K562 (cell line): ENCODE measurements around the gene CGN. TPM values are rescaled to one million over a fixed set of nuclear protein-coding genes. Genes with fewer than 3 reads are reported as not detected.

Experiments
- EP400 ChIP-seq: fragments of 450-650 bp; IDR thresholded peaks from 2 replicates; pipeline ENCODE4 v1.6.1; 2017; ENCODE audit warnings: antibody characterized with exemption, mild to moderate bottlenecking, moderate library complexity
- FOSL1 ChIP-seq: fragments of 200-800 bp; sonication (Bioruptor generic); conservative IDR thresholded peaks from 2 replicates; pipeline ENCODE4 v1.6.1; 2016; ENCODE audit warnings: missing genetic modification characterization, missing compliant biosample characterization
- GATAD2A ChIP-seq: fragments of 450-650 bp; IDR thresholded peaks from 2 replicates; pipeline ENCODE4 v1.6.1; 2017
- HDAC2 ChIP-seq: fragments of 450-650 bp; IDR thresholded peaks from 2 replicates; pipeline ENCODE4 v1.6.1; 2016; ENCODE audit warnings: mild to moderate bottlenecking
- ID3 ChIP-seq, 2 experiments: fragments of 250-450 bp in 1 of 2; fragments of 450-650 bp in 1 of 2; sonication (Bioruptor Pico) in 1 of 2; IDR thresholded peaks; 2 replicates each; pipeline versions ENCODE4 v1.6.1 to v1.8.0; 2016 to 2021; ENCODE audit warnings: mild to moderate bottlenecking in 2 of 2, moderate library complexity in 2 of 2, missing compliant biosample characterization in 1 of 2, missing genetic modification characterization in 1 of 2
- MAFG ChIP-seq: fragments of 450-650 bp; conservative IDR thresholded peaks from 2 replicates; pipeline ENCODE4 v1.6.1; 2016; ENCODE audit warnings: missing genetic modification characterization, missing compliant biosample characterization
- MAFK ChIP-seq: IDR thresholded peaks from 2 replicates; pipeline ENCODE4 v1.6.1; 2011; ENCODE audit warnings: low read length, improper control_type of control experiment
- NR2C2 ChIP-seq, 2 experiments: fragments of 200-800 bp in 1 of 2; sonication (Bioruptor generic) in 1 of 2; sonication (generic) in 1 of 2; formaldehyde crosslinking in 1 of 2; IDR thresholded peaks; 2 replicates each; pipeline versions ENCODE4 v1.6.1 to v1.8.0; 2016 to 2022; ENCODE audit warnings: mild to moderate bottlenecking in 1 of 2, missing compliant biosample characterization in 1 of 2, missing genetic modification characterization in 1 of 2, missing genetic modification reagents in 1 of 2
- SMARCA4 ChIP-seq: fragments of 450-650 bp; IDR thresholded peaks from 2 replicates; pipeline ENCODE4 v1.6.1; 2016
- SRF ChIP-seq, 2 experiments: fragments of 250-450, 450-650 bp in 1 of 2; sonication (Bioruptor Pico) in 1 of 2; sonication (generic) in 1 of 2; formaldehyde crosslinking; IDR thresholded peaks; 2 replicates each; pipeline versions ENCODE4 v1.5.0 to v1.5.1; 2020 to 2022; ENCODE audit warnings: mild to moderate bottlenecking in 1 of 2, missing genetic modification reagents in 1 of 2
- ZNF175 ChIP-seq: fragments of 200-800 bp; sonication (Bioruptor generic); IDR thresholded peaks from 2 replicates; pipeline ENCODE4 v1.6.1; 2016; ENCODE audit warnings: low read depth, mild to moderate bottlenecking, missing genetic modification characterization, missing compliant biosample characterization
- ZNF639 ChIP-seq, 2 experiments: fragments of 200-800 bp in 1 of 2; sonication (Bioruptor generic) in 1 of 2; sonication (generic) in 1 of 2; formaldehyde crosslinking in 1 of 2; IDR thresholded peaks in 1 of 2; conservative IDR thresholded peaks in 1 of 2; 2 replicates each; pipeline versions ENCODE4 v1.5.0 to v1.6.1; 2016 to 2020; ENCODE audit warnings: missing compliant biosample characterization in 1 of 2, missing genetic modification characterization in 1 of 2, missing genetic modification reagents in 1 of 2
- polyA plus RNA-seq, 8 experiments: library from polyadenylated mRNA; depleted of rRNA in 4 of 8; stranded (reverse) in 5 of 8; unstranded in 3 of 8; fragments of >200 nt; fragmentation: Nextera tagmentation in 2 of 8; fragmentation: Illumina TruSeq in 1 of 8; extraction: Ambion mirVana in 2 of 8; extraction: Trizol in 1 of 8; gene quantifications; 2 replicates each; pipeline versions ENCODE4 v1.2.1 to v1.2.3, GENCODE V29; 2011 to 2014; ENCODE audit warnings: inconsistent platforms in 1 of 8, missing spikeins in 1 of 8
- total RNA-seq, 7 experiments: library from RNA; depleted of rRNA in 6 of 7; stranded (reverse); fragments of >200 nt in 6 of 7; fragmentation: Illumina TruSeq in 2 of 7; extraction: Trizol in 2 of 7; gene quantifications; 2 replicates each; pipeline versions ENCODE4 v1.2.1 to v1.2.3, GENCODE V29; 2011 to 2021; ENCODE audit warnings: low replicate concordance in 1 of 7
- TF ChIP-seq, protein P1 (sequence below): fragments of 200-800 bp; sonication (Bioruptor generic); IDR thresholded peaks from 2 replicates; pipeline ENCODE4 v1.6.1; 2016; ENCODE audit warnings: missing genetic modification characterization, missing compliant biosample characterization
- TF ChIP-seq, protein P2 (sequence below): sonication (generic); formaldehyde crosslinking; IDR thresholded peaks from 2 replicates; pipeline ENCODE4 v1.8.0; 2022; ENCODE audit warnings: missing genetic modification reagents, mild to moderate bottlenecking, moderate library complexity, borderline replicate concordance
- TF ChIP-seq, protein P3 (sequence below): fragments of 250-450 bp; sonication (Bioruptor Pico); IDR thresholded peaks from 2 replicates; pipeline ENCODE4 v1.4.0; 2020; ENCODE audit warnings: borderline replicate concordance

Gene CGN
- total and polyA plus RNA-seq, 9 of the 15 experiments (the other 6 are each of a cell fraction or from before 2014, with no cell fraction given), result 0.03 to 1.4 (median 0.14) TPM; not detected in 2

GRCh38 chr1:151539321-151540020, 28.3 kb downstream of the CGN start (continued):
- peak; percentile 66 for TF ChIP-seq SMARCA4
- TF ChIP-seq ID3 (CRISPR knock-in tag; IDR thresholded peaks at IDR 0.05), result no peak
- 0 out of 2 replicates have a peak, but pooled peaks have one; percentile 10 for TF ChIP-seq ID3 (tag; IDR thresholded peaks at IDR 0.05)
- TF ChIP-seq, protein P1, sequence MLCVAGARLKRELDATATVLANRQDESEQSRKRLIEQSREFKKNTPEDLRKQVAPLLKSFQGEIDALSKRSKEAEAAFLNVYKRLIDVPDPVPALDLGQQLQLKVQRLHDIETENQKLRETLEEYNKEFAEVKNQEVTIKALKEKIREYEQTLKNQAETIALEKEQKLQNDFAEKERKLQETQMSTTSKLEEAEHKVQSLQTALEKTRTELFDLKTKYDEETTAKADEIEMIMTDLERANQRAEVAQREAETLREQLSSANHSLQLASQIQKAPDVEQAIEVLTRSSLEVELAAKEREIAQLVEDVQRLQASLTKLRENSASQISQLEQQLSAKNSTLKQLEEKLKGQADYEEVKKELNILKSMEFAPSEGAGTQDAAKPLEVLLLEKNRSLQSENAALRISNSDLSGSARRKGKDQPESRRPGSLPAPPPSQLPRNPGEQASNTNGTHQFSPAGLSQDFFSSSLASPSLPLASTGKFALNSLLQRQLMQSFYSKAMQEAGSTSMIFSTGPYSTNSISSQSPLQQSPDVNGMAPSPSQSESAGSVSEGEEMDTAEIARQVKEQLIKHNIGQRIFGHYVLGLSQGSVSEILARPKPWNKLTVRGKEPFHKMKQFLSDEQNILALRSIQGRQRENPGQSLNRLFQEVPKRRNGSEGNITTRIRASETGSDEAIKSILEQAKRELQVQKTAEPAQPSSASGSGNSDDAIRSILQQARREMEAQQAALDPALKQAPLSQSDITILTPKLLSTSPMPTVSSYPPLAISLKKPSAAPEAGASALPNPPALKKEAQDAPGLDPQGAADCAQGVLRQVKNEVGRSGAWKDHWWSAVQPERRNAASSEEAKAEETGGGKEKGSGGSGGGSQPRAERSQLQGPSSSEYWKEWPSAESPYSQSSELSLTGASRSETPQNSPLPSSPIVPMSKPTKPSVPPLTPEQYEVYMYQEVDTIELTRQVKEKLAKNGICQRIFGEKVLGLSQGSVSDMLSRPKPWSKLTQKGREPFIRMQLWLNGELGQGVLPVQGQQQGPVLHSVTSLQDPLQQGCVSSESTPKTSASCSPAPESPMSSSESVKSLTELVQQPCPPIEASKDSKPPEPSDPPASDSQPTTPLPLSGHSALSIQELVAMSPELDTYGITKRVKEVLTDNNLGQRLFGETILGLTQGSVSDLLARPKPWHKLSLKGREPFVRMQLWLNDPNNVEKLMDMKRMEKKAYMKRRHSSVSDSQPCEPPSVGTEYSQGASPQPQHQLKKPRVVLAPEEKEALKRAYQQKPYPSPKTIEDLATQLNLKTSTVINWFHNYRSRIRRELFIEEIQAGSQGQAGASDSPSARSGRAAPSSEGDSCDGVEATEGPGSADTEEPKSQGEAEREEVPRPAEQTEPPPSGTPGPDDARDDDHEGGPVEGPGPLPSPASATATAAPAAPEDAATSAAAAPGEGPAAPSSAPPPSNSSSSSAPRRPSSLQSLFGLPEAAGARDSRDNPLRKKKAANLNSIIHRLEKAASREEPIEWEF (CRISPR knock-in tag), result 0 out of 2 replicates have a peak, but pooled peaks have one; percentile 47
- peak; percentile 62; the same call in 1 of the 2 replicates for TF ChIP-seq ZNF175 (CRISPR knock-in tag)
- peak; percentile 93 to 100 for TF ChIP-seq SRF (CRISPR knock-in tag; IDR thresholded peaks at IDR 0.05)
- 0 out of 2 replicates have a peak, but pooled peaks have one; percentile 26 for TF ChIP-seq MAFG (tag)
- peak; percentile 35 for TF ChIP-seq MAFK
- TF ChIP-seq, protein P2, sequence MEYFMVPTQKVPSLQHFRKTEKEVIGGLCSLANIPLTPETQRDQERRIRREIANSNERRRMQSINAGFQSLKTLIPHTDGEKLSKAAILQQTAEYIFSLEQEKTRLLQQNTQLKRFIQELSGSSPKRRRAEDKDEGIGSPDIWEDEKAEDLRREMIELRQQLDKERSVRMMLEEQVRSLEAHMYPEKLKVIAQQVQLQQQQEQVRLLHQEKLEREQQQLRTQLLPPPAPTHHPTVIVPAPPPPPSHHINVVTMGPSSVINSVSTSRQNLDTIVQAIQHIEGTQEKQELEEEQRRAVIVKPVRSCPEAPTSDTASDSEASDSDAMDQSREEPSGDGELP (CRISPR knock-in tag), result peak; percentile 40; the same call in 1 of the 2 replicates
- TF ChIP-seq NR2C2 (CRISPR knock-in tag; IDR thresholded peaks at IDR 0.05), result no peak
- peak; percentile 61 for TF ChIP-seq NR2C2 (tag; IDR thresholded peaks at IDR 0.05)
- peak; percentile 64 for TF ChIP-seq EP400
- TF ChIP-seq, protein P3, sequence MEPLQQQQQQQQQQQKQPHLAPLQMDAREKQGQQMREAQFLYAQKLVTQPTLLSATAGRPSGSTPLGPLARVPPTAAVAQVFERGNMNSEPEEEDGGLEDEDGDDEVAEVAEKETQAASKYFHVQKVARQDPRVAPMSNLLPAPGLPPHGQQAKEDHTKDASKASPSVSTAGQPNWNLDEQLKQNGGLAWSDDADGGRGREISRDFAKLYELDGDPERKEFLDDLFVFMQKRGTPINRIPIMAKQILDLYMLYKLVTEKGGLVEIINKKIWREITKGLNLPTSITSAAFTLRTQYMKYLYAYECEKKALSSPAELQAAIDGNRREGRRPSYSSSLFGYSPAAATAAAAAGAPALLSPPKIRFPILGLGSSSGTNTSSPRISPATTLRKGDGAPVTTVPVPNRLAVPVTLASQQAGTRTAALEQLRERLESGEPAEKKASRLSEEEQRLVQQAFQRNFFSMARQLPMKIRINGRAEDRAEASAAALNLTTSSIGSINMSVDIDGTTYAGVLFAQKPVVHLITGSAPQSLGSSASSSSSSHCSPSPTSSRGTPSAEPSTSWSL (CRISPR knock-in tag), result no peak
- TF ChIP-seq FOSL1, result peak; percentile 79
- peak in 1 of 2 experiments; percentile 44; a peak in 1 of 4 replicates for TF ChIP-seq ZNF639 (CRISPR knock-in tag; conservative IDR thresholded peaks at IDR 0.05 in 1 of 2, IDR thresholded peaks at IDR 0.05 in 1 of 2)
- peak; percentile 70 for TF ChIP-seq HDAC2
- TF ChIP-seq GATAD2A, result 0 out of 2 replicates have a peak, but pooled peaks have one; percentile 61
